OCI-LY3 (cell line): ENCODE results near the gene TMEM168.

Experiments
- H2AFZ ChIP-seq: fragments of 200-600, 300-600 bp; shearing (Covaris generic); 2 replicates; pipeline ENCODE4 v1.6.0; 2014; ENCODE audit warnings: antibody characterized with exemption, low read depth, low read length
- H3K27ac ChIP-seq: fragments of 200-600, 300-600 bp; sonication (generic); 2 replicates; pipeline ENCODE4 v1.5.1; 2014; ENCODE audit warnings: mild to moderate bottlenecking, low read length, moderate library complexity, mixed read lengths
- H3K27me3 ChIP-seq: fragments of 200-600, 300-600 bp; sonication (generic); 2 replicates; pipeline ENCODE4 v1.6.1; 2014; ENCODE audit warnings: low read depth, low read length, mixed read lengths
- H3K36me3 ChIP-seq: fragments of 200-600, 300-600 bp; sonication (generic); replicated peaks from 2 replicates; pipeline ENCODE3; 2014; ENCODE audit warnings: low read depth, low read length, mixed read lengths
- H3K4me1 ChIP-seq: fragments of 300-600, 200-600 bp; sonication (generic); 2 replicates; pipeline ENCODE4 v1.6.1; 2014; ENCODE audit warnings: low read length, mixed read lengths
- H3K4me2 ChIP-seq: fragments of 200-600, 300-600 bp; sonication (generic); 2 replicates; pipeline ENCODE4 v1.6.1; 2014; ENCODE audit warnings: low read length, mixed read lengths
- H3K4me3 ChIP-seq: fragments of 300-600, 200-600 bp; sonication (generic); 2 replicates; pipeline ENCODE4 v1.5.1; 2014; ENCODE audit warnings: antibody characterized with exemption, mild to moderate bottlenecking, low read length, moderate library complexity
- H3K79me2 ChIP-seq: fragments of 300-600, 200-600 bp; shearing (Covaris generic); 2 replicates; pipeline ENCODE4 v1.6.1; 2014; ENCODE audit warnings: mild to moderate bottlenecking, low read length, mixed read lengths
- H3K9ac ChIP-seq: fragments of 300-600, 200-600 bp; shearing (Covaris generic); 2 replicates; pipeline ENCODE4 v1.6.0; 2014; ENCODE audit warnings: mild to moderate bottlenecking, low read length, moderate library complexity
- H3K9me3 ChIP-seq: fragments of 200-600, 300-600 bp; shearing (Covaris generic); 2 replicates; pipeline ENCODE4 v1.6.1; 2014; ENCODE audit warnings: low read length, mixed read lengths; ENCODE audit not compliant: insufficient read depth
- H4K20me1 ChIP-seq: fragments of 200-600, 300-600 bp; sonication (generic); 2 replicates; pipeline ENCODE4 v1.6.1; 2016; ENCODE audit warnings: low read length, mixed read lengths; ENCODE audit not compliant: insufficient read depth
- CTCF ChIP-seq: fragments of 200-600, 300-600 bp; sonication (generic); IDR thresholded peaks from 2 replicates; pipeline ENCODE4 v1.5.1; 2014; ENCODE audit warnings: antibody characterized with exemption, low read length, low read depth
- EZH2phosphoT487 ChIP-seq: fragments of 200-600 bp; shearing (Covaris generic); IDR thresholded peaks from 2 replicates; pipeline ENCODE4 v1.6.1; 2018; ENCODE audit warnings: antibody characterized with exemption, mixed run types, low read depth

TMEM168 gene

GRCh38 chr7:112781110-112781509 is 9.1 kb downstream of the TMEM168 start:
- Histone ChIP-seq H3K4me3 (no peak overlapping the region), H3K4me2 (no peak overlapping the region), H2AFZ (no peak overlapping the region), H3K9me3 (no peaks in the 10 kb centered on the region), H4K20me1 (0 out of 2 replicates have a peak, but pooled peaks cover 5% of the 10 kb centered on the region), H3K27me3 (no peaks in the 10 kb centered on the region), H3K4me1 (peaks cover 17% of the 10 kb centered on the region), H3K79me2 (peaks cover 60% of the 10 kb centered on the region), H3K36me3 (peaks cover 40% of the 10 kb centered on the region), H3K9ac (no peak overlapping the region), H3K27ac (no peak overlapping the region)
- TF ChIP-seq CTCF = no peak
- TF ChIP-seq EZH2phosphoT487 = no peak

GRCh38 chr7:112779667-112780066 is 10.5 kb downstream of the TMEM168 start:
- H3K4me3 ChIP-seq = no peak overlapping the region
- no peaks in the 10 kb centered on the region for H3K27me3 ChIP-seq
- no peak overlapping the region for H2AFZ ChIP-seq
- H3K36me3 ChIP-seq = peaks cover 40% of the 10 kb centered on the region
- H3K27ac ChIP-seq = no peak overlapping the region
- H4K20me1 ChIP-seq = 0 out of 2 replicates have a peak, but pooled peaks cover 5% of the 10 kb centered on the region
- TF ChIP-seq CTCF (no peak), EZH2phosphoT487 (no peak)
- peaks cover 17% of the 10 kb centered on the region for H3K4me1 ChIP-seq
- no peaks in the 10 kb centered on the region for H3K9me3 ChIP-seq
- H3K4me2 ChIP-seq = no peak overlapping the region
- no peak overlapping the region for H3K9ac ChIP-seq
- peaks cover 49% of the 10 kb centered on the region for H3K79me2 ChIP-seq

GRCh38 chr7:112777406-112777805 is 12.8 kb downstream of the TMEM168 start:
- Histone ChIP-seq H2AFZ (no peak overlapping the region), H3K79me2 (peaks cover 27% of the 10 kb centered on the region), H3K9ac (no peak overlapping the region), H3K27me3 (no peaks in the 10 kb centered on the region), H3K9me3 (no peaks in the 10 kb centered on the region), H3K4me2 (no peak overlapping the region), H3K36me3 (peaks cover 25% of the 10 kb centered on the region), H3K27ac (no peak overlapping the region), H4K20me1 (no peaks in the 10 kb centered on the region), H3K4me1 (peaks cover 8% of the 10 kb centered on the region), H3K4me3 (no peak overlapping the region)
- TF ChIP-seq EZH2phosphoT487 (no peak), CTCF (no peak)

- H3K9me3 ChIP-seq = no peaks in the 10 kb centered on the region
- no peak overlapping the region for H2AFZ ChIP-seq
- H3K4me1 ChIP-seq = no peaks in the 10 kb centered on the region
- H3K36me3 ChIP-seq = peaks cover 9% of the 10 kb centered on the region
- H3K79me2 ChIP-seq = no peaks in the 10 kb centered on the region
- TF ChIP-seq CTCF (no peak), EZH2phosphoT487 (no peak)
- no peak overlapping the region for H3K9ac ChIP-seq
- no peak overlapping the region for H3K4me2 ChIP-seq
- H4K20me1 ChIP-seq = no peaks in the 10 kb centered on the region
- H3K27me3 ChIP-seq = no peaks in the 10 kb centered on the region
- no peak overlapping the region for H3K27ac ChIP-seq
- H3K4me3 ChIP-seq = no peak overlapping the region
Measured at GRCh38 chr7:112771166-112771565, 19.0 kb downstream of the TMEM168 start.
